GM23338 (cell line): Measurements from ENCODE around the gene IL36B. TPM values are rescaled to one million over a fixed set of nuclear protein-coding genes. Genes with fewer than 3 reads are reported as not detected.

Source experiments
- ATAC-seq: fragments of 200-7000 bp; cut with Tn5 transposase; 3 replicates; pipeline ENCODE4 v1.9.1; 2020
- DNase-seq: peaks from one replicate; pipeline ENCODE4 v3.0.0-alpha.2; 2015; ENCODE audit warnings: low spot score
- H2AFZ ChIP-seq: fragments of 200-600 bp; sonication (generic); 2 replicates; pipeline ENCODE4 v1.8.0; 2016; ENCODE audit warnings: antibody characterized with exemption, mild to moderate bottlenecking, moderate library complexity
- H3F3A ChIP-seq: fragments of 200-600 bp; sonication (generic); replicated peaks from 2 replicates; pipeline ENCODE4 v1.8.0; 2017; ENCODE audit warnings: antibody characterized with exemption, mixed run types, low read depth
- H3K27ac ChIP-seq: fragments of 200-600 bp; sonication (generic); 2 replicates; pipeline ENCODE4 v1.6.1; 2016; ENCODE audit warnings: low read depth
- H3K27me3 ChIP-seq: fragments of 200-600 bp; sonication (generic); 2 replicates; pipeline ENCODE4 v1.8.0; 2016; ENCODE audit warnings: mild to moderate bottlenecking, mixed run types, moderate library complexity; ENCODE audit not compliant: insufficient read depth
- H3K36me3 ChIP-seq: fragments of 200-600 bp; sonication (generic); 2 replicates; pipeline ENCODE4 v1.8.0; 2016; ENCODE audit warnings: mild to moderate bottlenecking; ENCODE audit not compliant: insufficient read depth
- H3K4me1 ChIP-seq: fragments of 200-600 bp; sonication (generic); 2 replicates; pipeline ENCODE4 v1.8.0; 2016; ENCODE audit warnings: mild to moderate bottlenecking, moderate library complexity; ENCODE audit not compliant: insufficient read depth
- H3K4me2 ChIP-seq: fragments of 200-600 bp; sonication (generic); 2 replicates; pipeline ENCODE4 v1.7.1; 2017; ENCODE audit warnings: mixed run types
- H3K4me3 ChIP-seq: fragments of 200-600 bp; sonication (generic); 2 replicates; pipeline ENCODE4 v1.6.1; 2016; ENCODE audit warnings: mixed run types
- H3K79me2 ChIP-seq: fragments of 200-600 bp; sonication (generic); replicated peaks from 2 replicates; pipeline ENCODE4 v1.8.0; 2017; ENCODE audit warnings: mild to moderate bottlenecking; ENCODE audit not compliant: insufficient read depth
- H3K9me2 ChIP-seq: fragments of 200-600 bp; sonication (generic); 2 replicates; pipeline ENCODE4 v1.8.0; 2017; ENCODE audit not compliant: insufficient read depth
- H4K20me1 ChIP-seq: fragments of 200-600 bp; sonication (generic); replicated peaks from 2 replicates; pipeline ENCODE4 v1.8.0; 2017; ENCODE audit warnings: mild to moderate bottlenecking; ENCODE audit not compliant: insufficient read depth
- H3K27ac Mint-ChIP-seq: 2 replicates; pipeline ENCODE4 v1.8.0; 2020; ENCODE audit warnings: inconsistent platforms, mild to moderate bottlenecking, moderate library complexity, mixed read lengths
- H3K27me3 Mint-ChIP-seq: 3 replicates; pipeline ENCODE4 v1.8.0; 2022; ENCODE audit warnings: low read depth, mild to moderate bottlenecking, moderate library complexity, mixed read lengths, inconsistent platforms; ENCODE audit not compliant: insufficient read depth, poor library complexity
- H3K36me3 Mint-ChIP-seq: 3 replicates; pipeline ENCODE4 v1.8.0; 2021; ENCODE audit warnings: low read depth, mild to moderate bottlenecking, inconsistent platforms, moderate library complexity, mixed read lengths
- H3K4me1 Mint-ChIP-seq: 3 replicates; pipeline ENCODE4 v1.8.0; 2020; ENCODE audit warnings: mild to moderate bottlenecking, inconsistent platforms, mixed read lengths
- H3K4me3 Mint-ChIP-seq: 3 replicates; pipeline ENCODE4 v1.8.0; 2021; ENCODE audit warnings: moderate library complexity, mild to moderate bottlenecking, inconsistent platforms, mixed read lengths
- H3K9me3 Mint-ChIP-seq: 3 replicates; pipeline ENCODE4 v1.8.0; 2020; ENCODE audit warnings: moderate library complexity, mild to moderate bottlenecking, inconsistent platforms, mixed read lengths
- CREB1 ChIP-seq: fragments of 250-450 bp; sonication (Bioruptor Pico); IDR thresholded peaks from 2 replicates; pipeline ENCODE4 v1.5.0; 2020; ENCODE audit warnings: low read depth, mild to moderate bottlenecking, moderate library complexity
- EZH2 ChIP-seq: fragments of 200-600 bp; sonication (generic); IDR thresholded peaks from one replicate; pipeline ENCODE4 v1.8.0; 2017; ENCODE audit warnings: antibody characterized with exemption, mild to moderate bottlenecking, low read depth; ENCODE audit not compliant: unreplicated experiment
- EZH2phosphoT487 ChIP-seq: fragments of 200-600 bp; sonication (generic); IDR thresholded peaks from one replicate; pipeline ENCODE4 v1.8.1; 2018; ENCODE audit warnings: antibody characterized with exemption; ENCODE audit not compliant: unreplicated experiment
- JUNB ChIP-seq: IDR thresholded peaks from one replicate; pipeline ENCODE4 v1.6.1; 2016; ENCODE audit warnings: antibody characterized with exemption; ENCODE audit not compliant: unreplicated experiment
- POLR2AphosphoS5 ChIP-seq: IDR thresholded peaks from 2 replicates; pipeline ENCODE4 v1.6.1; 2016; ENCODE audit warnings: antibody characterized with exemption, low read depth
- STAT1 ChIP-seq: IDR thresholded peaks from one replicate; pipeline ENCODE4 v1.6.1; 2016; ENCODE audit warnings: antibody characterized with exemption; ENCODE audit not compliant: unreplicated experiment
- ZNF114 ChIP-seq: fragments of 250-450 bp; sonication (Bioruptor Pico); IDR thresholded peaks from 2 replicates; pipeline ENCODE4 v1.5.0; 2020; ENCODE audit warnings: mild to moderate bottlenecking, moderate library complexity
- ZNF331 ChIP-seq: fragments of 250-450 bp; sonication (Bioruptor Pico); IDR thresholded peaks from 2 replicates; pipeline ENCODE4 v1.5.0; 2020; ENCODE audit warnings: low read depth, mild to moderate bottlenecking, moderate library complexity
- polyA plus RNA-seq: library from polyadenylated mRNA; unstranded; fragments of >200 nt; fragmentation: Nextera tagmentation; extraction: Ambion mirVana; gene quantifications from 2 replicates; pipeline ENCODE4 v1.2.1, GENCODE V29; 2016
- total RNA-seq: library from RNA; depleted of rRNA; stranded (reverse); fragments of >200 nt; shearing (Covaris generic); gene quantifications from 2 replicates; pipeline ENCODE4 v1.2.3, GENCODE V29; 2014
- TF ChIP-seq, protein P1 (sequence below), 2 experiments: fragments of 200-600 bp in 1 of 2; sonication (generic) in 1 of 2; conservative IDR thresholded peaks; 2 replicates each; pipeline versions ENCODE4 v1.5.1 to v1.6.1; 2016 to 2017; ENCODE audit warnings: antibody characterized with exemption in 2 of 2, low read depth in 2 of 2, mild to moderate bottlenecking in 2 of 2, moderate library complexity in 1 of 2
- TF ChIP-seq, protein P2 (sequence below): IDR thresholded peaks from one replicate; pipeline ENCODE4 v1.6.1; 2018; ENCODE audit warnings: antibody characterized with exemption; ENCODE audit not compliant: unreplicated experiment

IL36B gene
- total and polyA plus RNA-seq, 2 experiments from 2014 or later, result not detected

DNA sequence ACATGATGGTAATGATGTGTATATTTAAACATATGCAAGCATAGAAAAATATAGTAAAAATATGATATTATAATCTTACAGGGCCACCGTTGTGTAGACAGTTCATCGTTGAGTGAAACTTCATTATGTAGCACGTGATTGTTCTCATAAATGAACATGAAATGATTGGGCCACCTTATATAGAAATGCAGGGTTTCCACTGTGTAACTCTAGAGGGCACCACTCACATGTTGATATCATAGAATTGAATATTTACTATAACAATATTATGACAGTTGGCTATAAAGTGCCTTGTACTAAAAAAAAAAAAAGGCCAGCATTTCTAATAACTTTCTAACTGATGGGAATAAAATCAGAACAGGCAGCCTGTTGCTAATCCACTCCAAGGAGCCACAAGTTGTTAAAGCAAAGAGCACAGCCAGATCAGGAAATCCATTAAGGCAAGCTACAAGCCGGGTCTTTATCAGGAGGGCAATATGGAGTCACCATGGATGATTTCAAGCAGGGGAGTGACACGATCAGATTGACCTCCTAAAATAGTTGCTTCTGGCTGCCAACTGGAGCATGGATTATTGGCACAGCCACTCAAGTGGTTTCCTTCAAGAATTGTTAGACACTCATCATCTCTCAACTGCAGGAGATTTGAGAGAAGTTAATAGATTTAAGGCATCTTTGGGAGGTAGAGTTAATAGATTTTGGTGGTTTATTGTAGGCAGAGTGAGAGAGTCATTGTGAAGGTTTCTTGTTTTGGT is 31.8 kb upstream of the IL36B start:
- H3F3A ChIP-seq, result no peaks in the 10 kb centered on the region
- H2AFZ ChIP-seq, result no peak overlapping the region
- H3K27ac ChIP-seq, result no peak overlapping the region
- H3K4me3 ChIP-seq, result no peak overlapping the region
- H3K4me2 ChIP-seq, result no peak overlapping the region
- H3K4me3 Mint-ChIP-seq, result no peak overlapping the region
- no peaks in the 10 kb centered on the region for H3K79me2 ChIP-seq
- H3K36me3 ChIP-seq, result no peaks in the 10 kb centered on the region
- no peaks in the 10 kb centered on the region for H3K9me3 Mint-ChIP-seq
- no peak overlapping the region for H3K27ac Mint-ChIP-seq
- DNase-seq (no peak), ATAC-seq (no peak)
- no peaks in the 10 kb centered on the region for H3K36me3 Mint-ChIP-seq
- no peaks in the 10 kb centered on the region for H3K27me3 ChIP-seq
- peaks cover 3% of the 10 kb centered on the region; the same call in 2 of the 3 replicates for H3K4me1 Mint-ChIP-seq
- no peaks in the 10 kb centered on the region for H3K27me3 Mint-ChIP-seq
- TF ChIP-seq EZH2phosphoT487 (no peak), JUNB (no peak), CREB1 (CRISPR knock-in tag) (no peak), POLR2AphosphoS5 (no peak), EZH2 (no peak)
- TF ChIP-seq, protein P1, sequence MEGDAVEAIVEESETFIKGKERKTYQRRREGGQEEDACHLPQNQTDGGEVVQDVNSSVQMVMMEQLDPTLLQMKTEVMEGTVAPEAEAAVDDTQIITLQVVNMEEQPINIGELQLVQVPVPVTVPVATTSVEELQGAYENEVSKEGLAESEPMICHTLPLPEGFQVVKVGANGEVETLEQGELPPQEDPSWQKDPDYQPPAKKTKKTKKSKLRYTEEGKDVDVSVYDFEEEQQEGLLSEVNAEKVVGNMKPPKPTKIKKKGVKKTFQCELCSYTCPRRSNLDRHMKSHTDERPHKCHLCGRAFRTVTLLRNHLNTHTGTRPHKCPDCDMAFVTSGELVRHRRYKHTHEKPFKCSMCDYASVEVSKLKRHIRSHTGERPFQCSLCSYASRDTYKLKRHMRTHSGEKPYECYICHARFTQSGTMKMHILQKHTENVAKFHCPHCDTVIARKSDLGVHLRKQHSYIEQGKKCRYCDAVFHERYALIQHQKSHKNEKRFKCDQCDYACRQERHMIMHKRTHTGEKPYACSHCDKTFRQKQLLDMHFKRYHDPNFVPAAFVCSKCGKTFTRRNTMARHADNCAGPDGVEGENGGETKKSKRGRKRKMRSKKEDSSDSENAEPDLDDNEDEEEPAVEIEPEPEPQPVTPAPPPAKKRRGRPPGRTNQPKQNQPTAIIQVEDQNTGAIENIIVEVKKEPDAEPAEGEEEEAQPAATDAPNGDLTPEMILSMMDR (conservative IDR thresholded peaks at IDR 0.05; ENCODE audit: low read depth in 2 of 2), result peak; percentile 36 to 49
- no peaks in the 10 kb centered on the region for H3K9me2 ChIP-seq
- H4K20me1 ChIP-seq, result no peaks in the 10 kb centered on the region
- no peaks in the 10 kb centered on the region for H3K4me1 ChIP-seq

DNA sequence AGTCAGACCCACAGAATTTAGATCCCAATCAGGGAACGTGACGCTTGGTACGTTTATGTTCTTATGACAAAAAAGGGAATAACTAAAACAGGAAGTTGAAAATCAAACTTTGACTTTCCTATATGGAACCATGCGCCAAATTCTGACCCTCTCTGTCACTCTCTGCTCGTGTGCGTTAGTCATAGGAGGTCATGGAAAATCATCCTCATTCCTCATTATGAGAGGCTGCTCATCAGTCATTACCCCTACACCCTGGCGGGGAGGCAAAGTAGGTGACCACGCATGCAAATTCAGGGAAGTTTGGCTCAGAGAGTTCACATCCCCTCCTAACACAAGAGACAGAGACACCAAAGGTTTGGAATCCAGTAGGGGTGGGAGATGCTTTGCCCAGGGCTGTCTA is 30.6 kb upstream of the IL36B start:
- H2AFZ ChIP-seq, result no peak overlapping the region
- no peaks in the 10 kb centered on the region for H3K36me3 ChIP-seq
- H3K79me2 ChIP-seq, result no peaks in the 10 kb centered on the region
- no peak overlapping the region for H3K4me2 ChIP-seq
- no peak overlapping the region for H3K27ac Mint-ChIP-seq
- no peaks in the 10 kb centered on the region for H3K27me3 ChIP-seq
- no peak overlapping the region for H3K4me3 ChIP-seq
- no peak overlapping the region for H3K27ac ChIP-seq
- DNase-seq (no peak), ATAC-seq (no peak)
- peaks cover 4% of the 10 kb centered on the region; the same call in 2 of the 3 replicates for H3K4me1 Mint-ChIP-seq
- no peak overlapping the region for H3K4me3 Mint-ChIP-seq
- no peaks in the 10 kb centered on the region for H3F3A ChIP-seq
- H4K20me1 ChIP-seq, result no peaks in the 10 kb centered on the region
- no peaks in the 10 kb centered on the region for H3K27me3 Mint-ChIP-seq
- no peaks in the 10 kb centered on the region for H3K9me3 Mint-ChIP-seq
- H3K4me1 ChIP-seq, result peaks cover 8% of the 10 kb centered on the region
- H3K9me2 ChIP-seq, result no peaks in the 10 kb centered on the region
- TF ChIP-seq STAT1, result no peak
- no peak for TF ChIP-seq EZH2
- TF ChIP-seq, protein P2, sequence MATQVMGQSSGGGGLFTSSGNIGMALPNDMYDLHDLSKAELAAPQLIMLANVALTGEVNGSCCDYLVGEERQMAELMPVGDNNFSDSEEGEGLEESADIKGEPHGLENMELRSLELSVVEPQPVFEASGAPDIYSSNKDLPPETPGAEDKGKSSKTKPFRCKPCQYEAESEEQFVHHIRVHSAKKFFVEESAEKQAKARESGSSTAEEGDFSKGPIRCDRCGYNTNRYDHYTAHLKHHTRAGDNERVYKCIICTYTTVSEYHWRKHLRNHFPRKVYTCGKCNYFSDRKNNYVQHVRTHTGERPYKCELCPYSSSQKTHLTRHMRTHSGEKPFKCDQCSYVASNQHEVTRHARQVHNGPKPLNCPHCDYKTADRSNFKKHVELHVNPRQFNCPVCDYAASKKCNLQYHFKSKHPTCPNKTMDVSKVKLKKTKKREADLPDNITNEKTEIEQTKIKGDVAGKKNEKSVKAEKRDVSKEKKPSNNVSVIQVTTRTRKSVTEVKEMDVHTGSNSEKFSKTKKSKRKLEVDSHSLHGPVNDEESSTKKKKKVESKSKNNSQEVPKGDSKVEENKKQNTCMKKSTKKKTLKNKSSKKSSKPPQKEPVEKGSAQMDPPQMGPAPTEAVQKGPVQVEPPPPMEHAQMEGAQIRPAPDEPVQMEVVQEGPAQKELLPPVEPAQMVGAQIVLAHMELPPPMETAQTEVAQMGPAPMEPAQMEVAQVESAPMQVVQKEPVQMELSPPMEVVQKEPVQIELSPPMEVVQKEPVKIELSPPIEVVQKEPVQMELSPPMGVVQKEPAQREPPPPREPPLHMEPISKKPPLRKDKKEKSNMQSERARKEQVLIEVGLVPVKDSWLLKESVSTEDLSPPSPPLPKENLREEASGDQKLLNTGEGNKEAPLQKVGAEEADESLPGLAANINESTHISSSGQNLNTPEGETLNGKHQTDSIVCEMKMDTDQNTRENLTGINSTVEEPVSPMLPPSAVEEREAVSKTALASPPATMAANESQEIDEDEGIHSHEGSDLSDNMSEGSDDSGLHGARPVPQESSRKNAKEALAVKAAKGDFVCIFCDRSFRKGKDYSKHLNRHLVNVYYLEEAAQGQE, result no peak
- no peak for TF ChIP-seq ZNF331
- TF ChIP-seq JUNB, result no peak
- no peak for TF ChIP-seq ZNF114 (CRISPR knock-in tag)
- H3K36me3 Mint-ChIP-seq, result no peaks in the 10 kb centered on the region
